ENCODE measurements around the gene SLC22A23.

Gene SLC22A23

DNA sequence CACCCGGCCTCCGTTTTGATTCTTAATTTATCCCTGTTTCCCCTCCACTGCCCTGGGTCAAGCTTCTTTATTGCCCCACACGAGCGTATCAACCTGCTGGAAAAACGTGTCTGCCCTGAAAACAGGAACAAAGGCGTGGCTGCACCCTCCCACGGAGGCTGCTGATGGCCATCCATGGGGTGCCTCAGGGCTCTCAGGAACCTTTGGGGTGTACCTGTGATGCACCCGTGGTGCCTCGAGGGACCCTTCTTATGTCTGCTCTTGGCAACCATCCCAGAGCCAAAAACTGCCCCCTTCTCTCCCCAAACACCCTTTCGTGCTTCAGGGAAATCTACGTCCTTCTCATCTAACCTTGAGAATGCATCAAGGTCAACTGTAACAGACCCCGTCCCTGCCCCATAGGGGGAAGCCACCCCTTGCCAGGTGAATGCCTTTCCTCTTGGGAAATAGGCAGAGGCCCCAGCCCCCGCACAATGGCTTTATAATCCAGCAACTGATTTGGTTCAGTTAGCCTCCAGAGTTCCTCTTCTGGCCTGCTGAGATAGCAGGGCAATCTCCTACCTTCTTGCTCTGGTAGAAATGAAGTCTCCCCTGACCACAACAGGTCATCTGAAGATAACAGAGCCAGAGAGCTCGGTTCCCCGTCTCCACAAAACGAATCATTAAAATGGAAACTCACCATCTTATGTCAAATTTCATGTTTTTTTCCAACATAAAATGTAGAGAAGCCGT lies 168.7 kb downstream of the SLC22A23 start:
- no peak for DNase-seq (ENCODE audit: low read depth)
- H3K4me3 ChIP-seq (ENCODE audit: low read depth, low read length) = no peak overlapping the region
- TF ChIP-seq, protein P1, sequence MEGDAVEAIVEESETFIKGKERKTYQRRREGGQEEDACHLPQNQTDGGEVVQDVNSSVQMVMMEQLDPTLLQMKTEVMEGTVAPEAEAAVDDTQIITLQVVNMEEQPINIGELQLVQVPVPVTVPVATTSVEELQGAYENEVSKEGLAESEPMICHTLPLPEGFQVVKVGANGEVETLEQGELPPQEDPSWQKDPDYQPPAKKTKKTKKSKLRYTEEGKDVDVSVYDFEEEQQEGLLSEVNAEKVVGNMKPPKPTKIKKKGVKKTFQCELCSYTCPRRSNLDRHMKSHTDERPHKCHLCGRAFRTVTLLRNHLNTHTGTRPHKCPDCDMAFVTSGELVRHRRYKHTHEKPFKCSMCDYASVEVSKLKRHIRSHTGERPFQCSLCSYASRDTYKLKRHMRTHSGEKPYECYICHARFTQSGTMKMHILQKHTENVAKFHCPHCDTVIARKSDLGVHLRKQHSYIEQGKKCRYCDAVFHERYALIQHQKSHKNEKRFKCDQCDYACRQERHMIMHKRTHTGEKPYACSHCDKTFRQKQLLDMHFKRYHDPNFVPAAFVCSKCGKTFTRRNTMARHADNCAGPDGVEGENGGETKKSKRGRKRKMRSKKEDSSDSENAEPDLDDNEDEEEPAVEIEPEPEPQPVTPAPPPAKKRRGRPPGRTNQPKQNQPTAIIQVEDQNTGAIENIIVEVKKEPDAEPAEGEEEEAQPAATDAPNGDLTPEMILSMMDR (IDR thresholded peaks at IDR 0.05; ENCODE audit: control insufficient read depth, extremely low read depth, insufficient read depth) = no peak

DNA sequence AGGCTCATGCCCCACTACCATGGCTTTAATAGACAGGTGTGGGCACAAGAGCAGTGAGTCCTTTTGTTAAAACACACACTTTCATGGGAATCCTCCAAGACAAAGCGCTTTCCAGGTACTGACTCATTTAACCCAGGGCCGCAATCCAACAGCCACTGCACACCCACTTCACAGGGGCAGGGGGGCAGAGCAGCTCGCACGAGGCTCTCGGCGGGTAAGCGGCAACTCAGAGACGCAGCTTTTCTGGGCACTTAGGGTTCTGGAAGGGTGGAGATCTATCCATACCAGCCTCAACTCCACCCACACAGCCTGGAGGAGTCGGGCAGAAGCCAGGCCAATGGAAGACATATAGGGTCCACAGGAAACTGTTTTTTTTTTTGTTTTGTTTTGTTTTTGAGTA lies 169.5 kb downstream of the SLC22A23 start:
- TF ChIP-seq, protein P1 (IDR thresholded peaks at IDR 0.05; ENCODE audit: control insufficient read depth, extremely low read depth, insufficient read depth) = no peak
- no peak for DNase-seq (ENCODE audit: low read depth)
- H3K4me3 ChIP-seq (ENCODE audit: low read depth, low read length) = no peak overlapping the region

DNA sequence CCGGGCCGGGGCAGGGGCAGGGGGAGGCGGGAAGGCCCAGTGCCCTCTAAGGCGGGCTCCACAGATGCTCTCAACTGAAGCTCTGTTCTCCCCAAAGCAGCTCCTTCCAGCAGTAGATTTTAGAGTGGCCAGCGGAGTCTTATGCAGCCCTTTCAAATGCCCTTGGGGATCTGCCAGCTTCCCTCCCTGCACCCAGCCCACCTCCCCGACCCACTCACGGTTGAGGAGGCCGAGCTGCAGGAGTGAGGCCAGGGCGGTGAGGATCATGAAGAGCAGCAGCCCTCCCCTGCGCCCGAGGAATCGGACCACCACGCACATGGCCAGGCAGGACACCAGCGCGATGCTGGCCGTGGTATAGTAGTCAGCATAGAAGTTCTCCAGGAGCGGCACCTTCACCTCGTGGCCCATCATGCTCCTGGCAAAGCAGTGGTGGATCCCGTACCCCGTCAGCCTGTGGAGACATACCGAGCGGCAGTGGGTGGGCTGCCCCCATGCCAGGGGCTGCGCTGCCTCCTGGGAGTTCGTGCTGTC lies 170.1 kb downstream of the SLC22A23 start:
- no peak overlapping the region for H3K4me3 ChIP-seq (ENCODE audit: low read depth, low read length)
- DNase-seq (ENCODE audit: low read depth) = no peak
- TF ChIP-seq, protein P1 (IDR thresholded peaks at IDR 0.05; ENCODE audit: control insufficient read depth, extremely low read depth, insufficient read depth) = no peak

DNA sequence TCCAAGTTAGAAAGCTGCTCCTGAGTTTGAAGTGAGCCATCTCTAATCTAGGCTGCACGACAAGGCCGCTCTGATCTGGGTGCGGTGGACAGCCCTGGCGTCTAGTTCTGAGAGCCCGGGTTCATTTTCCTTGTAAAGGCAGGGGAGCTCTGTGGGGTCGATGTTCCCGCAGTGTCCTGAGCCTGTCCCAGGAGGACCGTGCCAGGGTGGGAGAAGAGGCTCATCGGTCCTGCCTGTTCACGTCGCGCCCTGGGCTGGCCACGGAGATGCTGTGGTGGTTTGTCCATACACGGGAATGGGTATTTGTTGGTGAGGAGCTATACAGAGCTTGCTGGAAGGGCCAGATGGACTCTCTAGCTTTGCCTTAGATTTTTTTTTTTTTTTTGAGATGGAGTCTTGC lies 171.1 kb downstream of the SLC22A23 start:
- H3K4me3 ChIP-seq (ENCODE audit: low read depth, low read length) = no peak overlapping the region
- TF ChIP-seq, protein P1 (IDR thresholded peaks at IDR 0.05; ENCODE audit: control insufficient read depth, extremely low read depth, insufficient read depth) = no peak
- DNase-seq (ENCODE audit: low read depth) = no peak

DNA sequence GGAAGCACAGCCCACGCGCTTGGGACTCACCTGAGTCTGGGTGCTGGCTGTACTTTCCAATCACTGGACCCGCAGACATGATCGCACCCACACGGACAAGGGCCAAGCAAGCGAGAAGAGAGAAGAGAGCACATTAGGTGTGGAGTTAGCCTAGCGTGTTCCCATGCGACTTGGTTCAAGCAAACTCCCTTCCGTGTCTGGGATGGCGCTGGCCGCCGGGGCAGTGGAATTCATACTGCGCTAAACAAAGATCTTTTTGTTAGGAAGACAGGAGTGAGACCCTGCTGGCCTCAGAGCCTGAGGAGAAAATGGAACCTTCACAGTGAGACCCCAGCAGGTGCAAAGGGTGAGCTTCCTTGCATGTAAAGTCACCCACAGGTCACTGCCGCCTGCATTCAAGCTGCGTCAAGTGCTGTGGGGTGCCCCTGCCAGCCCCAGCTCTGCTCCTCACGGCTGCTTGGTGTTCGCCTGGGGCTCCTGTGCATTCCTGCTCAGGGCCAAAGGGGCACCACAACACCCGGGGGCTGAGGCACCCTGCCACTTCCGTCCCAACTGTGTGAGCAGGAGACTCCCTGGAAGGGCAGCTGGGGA lies 171.7 kb downstream of the SLC22A23 start:
- TF ChIP-seq, protein P1 (IDR thresholded peaks at IDR 0.05; ENCODE audit: control insufficient read depth, extremely low read depth, insufficient read depth) = no peak
- H3K4me3 ChIP-seq (ENCODE audit: low read depth, low read length) = no peak overlapping the region
- no peak for DNase-seq (ENCODE audit: low read depth)

DNA sequence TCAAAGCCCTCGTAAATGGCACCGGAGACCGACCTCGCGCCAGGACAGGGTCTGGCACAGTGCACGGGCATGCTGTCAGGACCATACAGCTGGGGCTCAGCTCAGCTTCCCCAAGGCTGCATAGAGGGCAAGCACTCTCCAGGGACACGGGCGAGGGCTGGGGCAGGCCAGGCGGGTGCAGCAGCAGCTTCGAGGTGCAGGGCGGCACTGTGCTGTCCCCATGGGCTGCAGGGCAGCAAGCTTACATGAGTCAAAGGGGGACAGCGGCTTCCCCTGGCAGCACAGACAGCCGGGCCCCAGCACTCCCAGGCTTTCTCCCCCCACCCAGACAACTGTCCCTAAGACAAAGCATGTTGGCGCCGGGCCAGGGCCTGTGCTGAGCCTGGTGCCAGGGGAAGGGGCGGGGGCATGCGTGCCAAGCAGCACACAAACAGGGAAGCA lies 172.4 kb downstream of the SLC22A23 start:
- H3K4me3 ChIP-seq (ENCODE audit: low read depth, low read length) = no peak overlapping the region
- TF ChIP-seq, protein P1 (IDR thresholded peaks at IDR 0.05; ENCODE audit: control insufficient read depth, extremely low read depth, insufficient read depth) = no peak
- DNase-seq (ENCODE audit: low read depth) = no peak
